ENCODE data around the gene MRPL16. TPM values are rescaled to one million over a fixed set of nuclear protein-coding genes. Genes with fewer than 3 reads are reported as not detected.
"Not testable (repeated sequence)": the region's sequence is repeated elsewhere in the genome, so short reads cannot be mapped to it uniquely, and the experiment has no call there.

Gene MRPL16
- total RNA-seq, 1 donor = 21.8 TPM

DNA sequence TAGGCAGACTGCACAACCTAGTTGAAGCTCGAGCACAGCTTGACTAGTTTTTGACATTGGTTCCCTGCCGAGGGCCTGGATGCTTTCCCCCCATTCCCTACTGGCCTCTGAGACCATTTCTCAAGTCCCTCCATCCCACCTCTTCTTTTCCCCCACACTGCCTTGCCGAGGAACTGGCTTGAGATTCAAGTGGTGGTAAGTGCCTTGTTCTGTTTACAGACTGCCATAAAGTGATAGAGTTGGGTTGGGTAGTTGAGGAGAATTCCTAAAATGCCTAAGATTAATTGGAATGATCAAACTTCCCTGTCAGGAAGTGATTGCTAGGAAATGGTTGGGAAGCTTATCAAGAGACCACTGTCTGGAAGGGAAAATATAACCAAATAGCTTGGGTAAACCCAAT is 16.2 kb downstream of the MRPL16 start:
- H3K9me3 ChIP-seq (ENCODE audit: low read depth, low read length) = no peaks in the 10 kb centered on the region
- no peak overlapping the region for H3K4me3 ChIP-seq (ENCODE audit: low read length)
- H3K27me3 ChIP-seq (ENCODE audit: insufficient read depth, low read length) = no peaks in the 10 kb centered on the region
- H3K4me1 ChIP-seq (ENCODE audit: insufficient read depth, low read length) = no peaks in the 10 kb centered on the region

DNA sequence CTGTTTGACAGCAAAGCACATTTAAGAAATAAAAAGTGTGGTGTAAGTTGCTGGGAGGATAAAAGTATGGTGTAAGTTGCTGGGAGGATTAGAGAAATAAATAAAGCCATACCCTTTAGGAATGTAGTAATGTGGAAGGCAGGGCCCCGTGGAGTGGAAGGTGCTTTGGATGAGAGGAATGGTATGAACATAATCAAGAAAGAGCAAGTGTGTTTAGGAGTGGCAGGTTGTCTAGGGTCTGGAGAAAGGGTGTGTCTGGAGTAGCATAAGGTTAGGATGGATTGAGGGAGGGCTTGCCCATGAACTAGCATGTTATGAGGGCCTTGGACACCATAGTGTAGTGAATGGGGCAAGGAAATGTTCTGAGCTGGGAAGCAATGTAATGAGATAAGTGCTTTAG is 18.1 kb downstream of the MRPL16 start:
- Histone ChIP-seq H3K4me1 (ENCODE audit: insufficient read depth, low read length) (no peaks in the 10 kb centered on the region), H3K9me3 (ENCODE audit: low read depth, low read length) (no peaks in the 10 kb centered on the region), H3K27me3 (ENCODE audit: insufficient read depth, low read length) (no peaks in the 10 kb centered on the region), H3K4me3 (ENCODE audit: low read length) (no peak overlapping the region)

DNA sequence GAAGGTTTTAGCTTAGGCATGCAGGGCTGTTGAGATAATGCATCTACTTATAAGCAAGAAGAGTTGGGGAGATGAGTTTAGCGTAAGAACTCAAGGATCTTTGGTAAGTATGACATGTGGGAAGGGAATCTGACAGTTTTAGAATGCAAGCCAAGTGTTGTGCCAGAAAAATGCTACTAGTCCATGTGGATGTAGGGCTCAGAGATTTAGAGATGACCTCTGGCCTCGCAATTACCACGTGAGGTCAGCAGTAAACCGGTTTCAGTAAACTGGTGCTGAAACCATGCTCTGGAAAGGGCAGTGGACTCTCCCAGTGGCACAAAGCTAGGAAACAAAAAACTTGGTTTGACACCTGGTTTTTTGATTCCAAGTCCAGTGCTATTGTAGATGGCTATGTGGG is 18.9 kb downstream of the MRPL16 start:
- H3K27me3 ChIP-seq (ENCODE audit: insufficient read depth, low read length) = no peaks in the 10 kb centered on the region
- no peak overlapping the region for H3K4me3 ChIP-seq (ENCODE audit: low read length)
- H3K4me1 ChIP-seq (ENCODE audit: insufficient read depth, low read length) = peaks cover 7% of the 10 kb centered on the region
- H3K9me3 ChIP-seq (ENCODE audit: low read depth, low read length) = no peaks in the 10 kb centered on the region

DNA sequence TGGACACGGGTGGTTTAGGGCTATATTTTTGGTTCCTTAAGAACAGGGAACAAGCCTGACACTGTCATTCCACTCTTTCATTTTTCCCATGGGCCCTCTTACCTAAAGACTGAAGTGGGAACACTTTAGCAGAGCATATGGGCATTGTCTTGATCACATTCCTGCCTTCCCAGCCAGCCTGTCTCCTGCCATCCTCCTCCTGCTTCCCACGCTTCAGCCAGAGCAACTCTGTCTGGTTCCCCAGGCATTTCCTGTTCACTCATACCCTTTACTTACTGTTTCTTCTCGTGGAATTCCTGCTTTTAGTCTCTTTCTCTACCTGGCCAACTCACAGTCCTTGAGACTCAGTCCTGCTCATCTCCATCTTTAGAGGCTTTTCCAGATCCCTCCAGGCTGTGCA is 22.8 kb downstream of the MRPL16 start:
- H3K4me1 ChIP-seq (ENCODE audit: insufficient read depth, low read length) = peaks cover 10% of the 10 kb centered on the region
- H3K9me3 ChIP-seq (ENCODE audit: low read depth, low read length) = no peaks in the 10 kb centered on the region
- no peaks in the 10 kb centered on the region for H3K27me3 ChIP-seq (ENCODE audit: insufficient read depth, low read length)
- H3K4me3 ChIP-seq (ENCODE audit: low read length) = no peak overlapping the region

DNA sequence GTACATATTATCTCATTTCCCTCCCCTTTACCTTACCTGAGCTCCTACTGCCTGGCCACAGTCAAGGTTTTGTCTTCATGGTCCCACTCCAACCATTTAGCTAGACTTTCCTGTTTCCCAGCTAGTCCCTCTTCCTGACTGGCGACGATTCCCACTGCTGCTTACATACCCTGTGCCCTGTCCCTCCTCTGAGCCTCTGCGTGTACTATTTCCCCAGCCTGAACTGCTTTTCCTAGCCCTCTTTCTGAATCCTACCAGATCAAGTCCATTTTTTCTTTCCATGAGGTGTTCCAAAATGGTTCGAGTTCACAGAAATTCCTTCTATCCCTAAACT is 23.4 kb downstream of the MRPL16 start:
- H3K9me3 ChIP-seq (ENCODE audit: low read depth, low read length) = no peaks in the 10 kb centered on the region
- H3K4me3 ChIP-seq (ENCODE audit: low read length) = no peak overlapping the region
- H3K27me3 ChIP-seq (ENCODE audit: insufficient read depth, low read length) = no peaks in the 10 kb centered on the region
- H3K4me1 ChIP-seq (ENCODE audit: insufficient read depth, low read length) = peaks cover 10% of the 10 kb centered on the region

DNA sequence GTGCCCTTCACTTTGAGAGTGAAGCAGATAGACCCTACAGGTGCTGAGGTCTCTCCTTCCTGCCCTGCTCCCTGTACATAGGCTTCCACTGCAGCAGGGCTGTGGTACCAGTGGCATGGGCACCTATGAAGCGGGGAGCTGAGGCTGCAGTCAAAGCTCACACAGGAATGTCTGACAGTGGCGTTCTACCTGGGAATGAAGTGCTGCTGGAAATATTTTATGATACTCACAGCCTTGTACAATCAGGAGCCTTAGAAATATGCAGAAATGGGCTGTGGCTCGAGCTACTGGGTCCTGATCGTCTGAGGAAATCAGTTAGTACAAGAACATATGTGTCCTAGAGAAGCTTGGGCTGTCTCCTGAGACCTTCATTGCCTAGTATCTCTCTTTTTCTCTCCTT is 24.8 kb downstream of the MRPL16 start:
- H3K4me1 ChIP-seq (ENCODE audit: insufficient read depth, low read length) = peaks cover 10% of the 10 kb centered on the region
- H3K9me3 ChIP-seq (ENCODE audit: low read depth, low read length) = no peaks in the 10 kb centered on the region
- H3K4me3 ChIP-seq (ENCODE audit: low read length) = no peak overlapping the region
- H3K27me3 ChIP-seq (ENCODE audit: insufficient read depth, low read length) = no peaks in the 10 kb centered on the region

DNA sequence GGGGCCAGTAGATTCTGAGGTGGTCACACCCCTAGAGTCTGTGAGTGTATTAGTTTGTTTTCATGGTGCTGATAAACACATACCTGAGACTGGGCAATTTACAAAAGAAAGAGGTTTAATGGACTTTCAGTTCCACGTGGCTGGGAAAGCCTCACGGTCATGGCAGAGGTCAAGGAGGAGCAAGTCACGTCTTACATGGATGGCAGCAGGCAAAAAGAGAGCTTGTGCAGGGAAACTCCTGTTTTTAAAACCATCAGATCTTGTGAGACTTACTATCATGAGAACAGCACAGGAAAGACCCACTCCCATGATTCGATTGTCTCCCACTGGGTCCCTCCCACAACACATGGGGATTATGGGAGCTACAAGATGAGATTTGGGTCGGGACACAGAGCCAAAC is 26.1 kb downstream of the MRPL16 start:
- not testable (repeated sequence) for H3K27me3 ChIP-seq (ENCODE audit: insufficient read depth, low read length); H3K9me3 ChIP-seq (ENCODE audit: low read depth, low read length); H3K4me3 ChIP-seq (ENCODE audit: low read length)
- peaks cover 10% of the 10 kb centered on the region for H3K4me1 ChIP-seq (ENCODE audit: insufficient read depth, low read length)

DNA sequence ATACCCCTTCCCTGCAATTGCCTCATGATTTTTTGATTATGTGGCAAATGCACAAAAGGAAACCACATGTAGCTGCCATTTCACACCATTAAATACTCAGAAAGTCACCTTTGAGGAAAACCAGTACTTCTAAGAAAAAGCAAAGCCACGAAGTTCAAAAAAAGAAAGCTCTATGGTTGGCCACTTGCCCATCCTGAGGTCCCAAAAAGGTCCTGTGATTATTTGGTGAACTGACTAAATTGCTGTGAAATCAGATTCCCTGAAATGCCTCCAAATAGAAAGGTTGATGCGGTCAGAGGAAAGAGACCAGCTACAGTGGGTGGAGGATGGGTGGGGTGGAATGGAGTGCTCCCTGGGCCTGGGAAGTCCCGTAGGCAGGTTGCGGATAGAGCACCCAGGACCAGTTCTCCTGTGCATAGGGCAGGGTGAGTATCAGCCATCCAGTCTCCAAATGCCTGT is 26.9 kb downstream of the MRPL16 start:
- Histone ChIP-seq H3K4me3 (ENCODE audit: low read length) (no peak overlapping the region), H3K4me1 (ENCODE audit: insufficient read depth, low read length) (peaks cover 10% of the 10 kb centered on the region), H3K27me3 (ENCODE audit: insufficient read depth, low read length) (no peaks in the 10 kb centered on the region), H3K9me3 (ENCODE audit: low read depth, low read length) (no peaks in the 10 kb centered on the region)

DNA sequence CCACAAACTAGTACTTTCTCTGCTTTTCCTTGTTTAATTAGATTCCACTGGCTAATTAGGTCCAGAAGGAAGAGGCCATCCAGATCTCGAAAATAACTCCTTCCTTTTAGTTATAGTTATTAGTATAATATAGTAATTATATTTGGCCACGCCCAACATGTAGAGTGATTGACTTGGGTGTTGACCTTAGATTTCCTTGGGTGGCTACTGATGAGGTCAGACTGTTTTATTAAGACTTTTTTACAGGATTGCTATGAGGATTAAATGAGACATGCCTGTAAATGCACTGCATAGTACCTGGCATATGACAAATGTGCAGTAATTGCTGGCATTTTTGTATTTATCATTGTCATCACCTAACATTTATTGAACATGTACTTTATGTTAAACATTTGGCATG is 28.5 kb downstream of the MRPL16 start:
- no peaks in the 10 kb centered on the region for H3K27me3 ChIP-seq (ENCODE audit: insufficient read depth, low read length)
- no peaks in the 10 kb centered on the region for H3K9me3 ChIP-seq (ENCODE audit: low read depth, low read length)
- H3K4me3 ChIP-seq (ENCODE audit: low read length) = no peak overlapping the region
- peaks cover 8% of the 10 kb centered on the region for H3K4me1 ChIP-seq (ENCODE audit: insufficient read depth, low read length)

DNA sequence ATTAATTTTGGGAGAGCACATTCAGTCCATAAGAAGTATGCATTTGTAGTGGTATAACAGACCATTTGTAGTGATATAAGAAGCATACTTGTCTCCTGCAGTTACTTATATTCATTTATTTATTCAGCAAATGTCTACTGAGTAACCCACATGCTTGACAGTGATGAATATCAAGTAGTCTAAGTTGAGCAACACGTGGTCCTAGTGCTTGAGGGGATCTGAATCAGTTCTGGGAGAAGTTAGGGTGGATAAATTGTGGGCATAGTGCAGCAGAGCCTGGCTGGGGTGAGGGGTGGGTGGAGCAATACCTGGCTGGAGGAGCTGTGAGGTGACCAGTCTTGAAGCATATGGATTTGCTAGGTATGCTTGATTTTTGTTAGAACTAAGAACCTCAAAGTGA is 31.1 kb downstream of the MRPL16 start:
- H3K4me3 ChIP-seq (ENCODE audit: low read length) = no peak overlapping the region
- H3K9me3 ChIP-seq (ENCODE audit: low read depth, low read length) = no peaks in the 10 kb centered on the region
- H3K27me3 ChIP-seq (ENCODE audit: insufficient read depth, low read length) = no peaks in the 10 kb centered on the region
- H3K4me1 ChIP-seq (ENCODE audit: insufficient read depth, low read length) = no peaks in the 10 kb centered on the region

DNA sequence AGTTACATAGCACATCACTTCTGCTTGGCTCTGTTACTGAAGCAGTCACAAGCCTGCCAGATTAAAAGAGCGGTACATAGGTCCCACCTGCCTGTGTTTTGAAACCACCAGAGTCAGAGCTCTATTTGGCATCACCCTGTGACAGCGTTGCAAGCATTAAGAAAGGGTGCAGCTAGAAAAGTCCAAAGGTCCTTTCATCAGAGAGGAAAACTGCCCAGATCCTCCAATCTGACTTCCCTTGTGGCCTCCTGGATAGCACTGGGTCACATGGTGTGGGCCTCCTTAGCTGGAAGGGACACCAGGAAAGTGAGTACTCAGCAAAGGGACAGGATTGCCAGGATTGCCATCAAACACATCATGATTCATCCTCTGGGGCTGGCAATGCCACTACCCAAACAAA is 32.5 kb downstream of the MRPL16 start:
- H3K4me3 ChIP-seq (ENCODE audit: low read length) = no peak overlapping the region
- peaks cover 8% of the 10 kb centered on the region for H3K4me1 ChIP-seq (ENCODE audit: insufficient read depth, low read length)
- no peaks in the 10 kb centered on the region for H3K9me3 ChIP-seq (ENCODE audit: low read depth, low read length)
- H3K27me3 ChIP-seq (ENCODE audit: insufficient read depth, low read length) = no peaks in the 10 kb centered on the region

DNA sequence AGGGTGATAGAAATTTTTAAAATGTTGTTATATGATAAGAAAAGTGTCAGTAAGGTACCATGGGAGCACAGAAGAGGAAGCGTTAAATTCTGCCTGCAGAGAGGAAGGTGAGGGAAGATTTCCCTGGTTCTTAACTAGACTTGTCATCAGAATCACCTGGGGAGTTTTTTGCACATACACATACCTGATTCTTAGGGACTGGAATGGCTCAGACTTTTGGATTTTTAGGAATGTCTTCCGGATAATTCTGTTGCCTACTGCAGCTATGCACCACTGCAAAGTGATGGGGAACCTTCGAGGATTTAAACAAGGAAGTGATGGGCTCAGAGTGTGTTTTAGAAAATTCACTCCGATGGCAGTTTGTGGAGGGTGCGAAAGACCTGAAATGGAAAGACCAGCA is 33.5 kb downstream of the MRPL16 start:
- H3K27me3 ChIP-seq (ENCODE audit: insufficient read depth, low read length) = no peaks in the 10 kb centered on the region
- H3K9me3 ChIP-seq (ENCODE audit: low read depth, low read length) = no peaks in the 10 kb centered on the region
- no peak overlapping the region for H3K4me3 ChIP-seq (ENCODE audit: low read length)
- H3K4me1 ChIP-seq (ENCODE audit: insufficient read depth, low read length) = peaks cover 18% of the 10 kb centered on the region

DNA sequence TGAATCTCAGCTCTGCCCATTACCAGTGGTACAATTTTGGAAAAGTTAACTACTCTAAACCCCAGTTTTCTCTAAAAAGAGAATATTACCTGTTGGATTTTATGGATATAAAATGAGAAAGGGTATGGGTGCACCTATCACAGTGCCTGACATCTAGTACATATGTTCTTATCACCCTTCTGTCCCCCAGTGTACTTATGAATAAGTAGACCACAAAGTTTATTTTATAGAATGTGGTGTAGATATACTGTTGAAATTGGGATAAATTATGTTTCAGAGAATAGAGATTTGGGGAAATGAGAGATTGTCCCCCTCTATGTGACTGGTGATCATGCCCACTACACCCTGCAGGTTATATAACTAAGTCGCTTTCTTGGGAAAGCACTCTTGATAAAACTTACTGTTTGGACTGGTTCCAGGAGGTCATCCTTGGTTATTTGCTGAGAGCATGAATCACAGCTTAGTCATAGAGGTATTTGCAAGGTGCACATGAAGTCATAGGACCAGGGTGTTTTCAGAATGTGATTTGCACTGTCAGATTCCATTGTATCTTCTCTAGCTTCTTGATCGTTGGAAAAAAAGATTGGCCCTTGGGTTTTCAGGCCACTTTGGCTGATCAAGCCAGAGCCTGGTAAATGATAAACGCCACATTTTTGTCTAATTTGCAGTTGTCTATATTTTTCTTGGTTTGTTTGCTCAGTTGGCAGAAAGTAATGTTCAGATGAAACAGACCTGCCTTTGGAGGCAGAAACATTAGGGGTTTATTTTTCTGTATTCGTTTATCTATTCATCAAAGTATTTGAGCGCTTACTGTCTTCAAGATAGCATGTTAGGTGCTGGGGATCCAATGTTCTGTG is 34.1 kb downstream of the MRPL16 start:
- no peaks in the 10 kb centered on the region for H3K27me3 ChIP-seq (ENCODE audit: insufficient read depth, low read length)
- H3K4me1 ChIP-seq (ENCODE audit: insufficient read depth, low read length) = peaks cover 25% of the 10 kb centered on the region
- no peak overlapping the region for H3K4me3 ChIP-seq (ENCODE audit: low read length)
- no peaks in the 10 kb centered on the region for H3K9me3 ChIP-seq (ENCODE audit: low read depth, low read length)

DNA sequence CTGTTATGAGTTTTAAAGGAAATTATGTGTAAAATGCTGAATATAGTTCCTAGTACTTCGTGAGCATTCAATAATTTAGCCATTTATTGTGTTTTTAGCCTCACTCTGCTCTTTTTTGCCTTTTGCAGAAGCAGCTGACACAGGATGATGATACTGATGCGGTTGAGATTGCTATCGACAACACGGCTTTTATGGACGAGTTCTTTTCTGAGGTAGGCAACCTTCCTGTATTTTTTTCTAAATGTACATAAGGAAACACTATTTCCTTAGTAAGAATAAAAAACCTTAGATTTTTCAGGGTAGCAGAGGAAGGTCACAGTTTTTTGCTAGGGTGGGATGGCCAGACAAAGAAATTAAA is 37.5 kb downstream of the MRPL16 start:
- H3K4me3 ChIP-seq (ENCODE audit: low read length) = no peak overlapping the region
- no peaks in the 10 kb centered on the region for H3K9me3 ChIP-seq (ENCODE audit: low read depth, low read length)
- peaks cover 55% of the 10 kb centered on the region for H3K4me1 ChIP-seq (ENCODE audit: insufficient read depth, low read length)
- no peaks in the 10 kb centered on the region for H3K27me3 ChIP-seq (ENCODE audit: insufficient read depth, low read length)

DNA sequence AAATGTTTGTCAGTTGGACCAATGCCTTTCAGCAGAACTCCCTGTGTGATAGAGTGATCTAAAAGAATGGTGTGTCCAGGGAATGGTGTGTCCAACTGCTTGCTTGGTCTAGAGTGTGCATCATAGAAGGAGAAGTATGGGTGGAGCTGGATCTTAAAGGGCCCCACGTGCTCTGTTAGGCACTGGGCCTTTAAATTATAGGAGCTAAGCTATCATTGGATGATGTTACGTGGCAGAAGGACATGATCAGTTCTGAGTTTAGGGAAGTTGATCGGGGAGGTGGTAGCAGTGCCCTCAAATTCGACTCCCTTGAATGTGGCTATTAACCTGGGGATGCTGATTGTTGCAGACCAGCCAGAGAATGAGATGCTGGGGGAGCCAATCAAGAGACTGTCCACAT is 39.0 kb downstream of the MRPL16 start:
- Histone ChIP-seq H3K9me3 (ENCODE audit: low read depth, low read length) (no peaks in the 10 kb centered on the region), H3K4me1 (ENCODE audit: insufficient read depth, low read length) (peaks cover 69% of the 10 kb centered on the region), H3K27me3 (ENCODE audit: insufficient read depth, low read length) (no peaks in the 10 kb centered on the region), H3K4me3 (ENCODE audit: low read length) (no peak overlapping the region)

DNA sequence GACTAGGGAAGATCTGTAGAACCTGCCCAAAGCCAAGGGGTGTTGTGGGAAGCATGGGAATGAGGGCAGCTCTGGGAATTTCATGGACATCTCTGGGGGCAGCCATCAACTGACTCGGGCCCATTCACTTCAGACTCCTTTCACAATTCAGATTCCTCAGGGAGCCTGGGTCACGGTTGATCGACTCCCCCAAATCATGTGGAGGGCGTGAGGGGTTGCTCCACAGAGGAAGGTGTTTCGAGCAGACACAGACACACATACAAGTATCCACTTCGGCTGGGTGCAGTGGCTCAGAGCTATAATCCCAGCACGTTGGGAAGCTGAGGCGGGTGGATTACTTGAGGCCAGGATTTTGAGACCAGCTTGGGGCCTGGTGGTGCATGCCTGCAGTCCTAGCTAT is 39.7 kb downstream of the MRPL16 start:
- Histone ChIP-seq H3K27me3 (ENCODE audit: insufficient read depth, low read length) (no peaks in the 10 kb centered on the region), H3K9me3 (ENCODE audit: low read depth, low read length) (no peaks in the 10 kb centered on the region), H3K4me1 (ENCODE audit: insufficient read depth, low read length) (peaks cover 77% of the 10 kb centered on the region), H3K4me3 (ENCODE audit: low read length) (no peak overlapping the region)

Measured in mononuclear cell (primary cell).